GM19025 (cell line): ENCODE results near the gene C1QTNF9.
"Not testable (repeated sequence)": the region's sequence is repeated elsewhere in the genome, so short reads cannot be mapped to it uniquely, and the experiment has no call there.

Source experiments
- ATAC-seq: cut with Tn5 transposase; IDR thresholded peaks from one replicate; pipeline ENCODE4 v1.9.1; 2021; ENCODE audit warnings: mild to moderate bottlenecking, low read depth, moderate library complexity; ENCODE audit not compliant: unreplicated experiment

The C1QTNF9 gene

DNA sequence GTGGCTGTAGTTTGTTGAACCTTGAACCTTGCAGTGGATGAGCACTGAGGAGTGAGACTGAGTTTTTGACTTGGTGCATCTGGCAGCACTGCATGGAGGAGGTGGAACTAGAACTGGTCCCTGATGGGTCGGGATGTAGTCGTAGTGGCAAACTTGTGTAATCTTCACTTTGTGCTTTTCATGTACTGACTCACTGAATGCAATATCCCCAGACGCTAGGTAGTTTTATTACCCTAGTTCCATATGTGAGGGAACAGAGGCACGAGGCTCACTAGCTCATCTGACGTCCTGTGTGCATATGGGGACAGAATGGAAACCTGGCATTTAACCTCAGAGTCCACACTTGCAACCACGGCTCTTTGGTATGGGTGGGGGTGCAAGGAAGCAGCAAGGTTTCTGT, 10.3 kb downstream of the C1QTNF9 start:
- ATAC-seq: not testable (repeated sequence)

DNA sequence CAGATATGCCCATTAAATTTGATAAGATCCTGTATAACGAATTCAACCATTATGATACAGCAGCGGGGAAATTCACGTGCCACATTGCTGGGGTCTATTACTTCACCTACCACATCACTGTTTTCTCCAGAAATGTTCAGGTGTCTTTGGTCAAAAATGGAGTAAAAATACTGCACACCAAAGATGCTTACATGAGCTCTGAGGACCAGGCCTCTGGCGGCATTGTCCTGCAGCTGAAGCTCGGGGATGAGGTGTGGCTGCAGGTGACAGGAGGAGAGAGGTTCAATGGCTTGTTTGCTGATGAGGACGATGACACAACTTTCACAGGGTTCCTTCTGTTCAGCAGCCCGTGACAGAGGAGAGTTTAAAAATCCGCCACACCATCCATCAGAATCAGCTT, 12.0 kb downstream of the C1QTNF9 start:
- not testable (repeated sequence) for ATAC-seq

DNA sequence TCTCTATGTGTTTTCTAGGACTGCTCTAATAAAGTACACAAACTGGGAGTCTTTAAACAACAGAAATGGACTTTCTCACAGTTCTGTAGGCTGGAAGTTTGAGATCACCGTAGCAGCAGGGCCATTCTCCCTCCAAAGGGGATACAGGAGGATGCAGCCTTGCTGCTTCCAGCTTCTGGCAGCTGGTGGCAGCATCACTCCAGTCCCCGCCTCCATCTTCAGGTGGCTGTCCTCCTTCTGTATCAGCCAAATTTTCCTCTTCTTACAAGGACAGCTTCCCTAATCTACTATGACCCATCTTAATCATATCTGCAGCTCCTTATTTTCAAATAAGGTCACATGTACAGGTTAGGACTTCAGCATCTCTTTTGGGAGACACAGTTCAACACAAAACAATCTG, 13.1 kb downstream of the C1QTNF9 start:
- ATAC-seq: not testable (repeated sequence)

DNA sequence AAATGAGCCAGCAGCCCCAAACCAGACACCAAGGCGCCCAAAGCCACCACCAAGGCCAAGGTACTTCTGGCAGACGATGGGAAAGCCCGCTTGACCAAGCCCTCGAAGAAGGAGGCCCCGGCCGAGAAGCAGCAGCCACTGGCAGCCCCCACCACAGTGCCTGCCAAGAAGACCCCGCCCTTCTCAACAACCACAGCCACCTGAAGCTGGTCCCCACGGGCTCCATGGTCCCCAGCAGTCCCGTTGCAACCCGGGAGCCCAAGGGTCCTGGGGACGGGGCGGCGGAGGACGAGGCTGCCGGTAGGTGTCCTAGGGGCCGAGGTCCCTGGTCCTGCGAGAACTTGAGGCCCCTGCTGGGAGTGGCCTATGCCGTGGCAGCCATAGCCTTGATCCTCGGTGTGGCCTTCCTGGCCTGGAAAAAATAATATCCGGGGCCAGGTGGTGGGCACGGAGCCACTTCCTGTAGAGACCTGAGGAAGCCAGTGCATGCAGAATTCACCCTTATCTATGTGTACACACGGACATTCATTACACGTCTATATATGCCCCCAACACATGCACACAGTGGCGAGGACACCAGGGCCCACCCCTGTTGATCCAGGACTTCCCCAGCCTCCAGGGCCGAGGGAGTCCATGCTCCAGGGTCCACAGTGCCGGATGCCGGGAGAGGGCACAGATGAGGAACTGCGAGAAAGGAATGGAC, 13.8 kb downstream of the C1QTNF9 start:
- ATAC-seq: no peak

- ATAC-seq: no peak
These were observed 14.3 kb downstream of the C1QTNF9 start for GRCh38 chr13:24323739-24324075.

DNA sequence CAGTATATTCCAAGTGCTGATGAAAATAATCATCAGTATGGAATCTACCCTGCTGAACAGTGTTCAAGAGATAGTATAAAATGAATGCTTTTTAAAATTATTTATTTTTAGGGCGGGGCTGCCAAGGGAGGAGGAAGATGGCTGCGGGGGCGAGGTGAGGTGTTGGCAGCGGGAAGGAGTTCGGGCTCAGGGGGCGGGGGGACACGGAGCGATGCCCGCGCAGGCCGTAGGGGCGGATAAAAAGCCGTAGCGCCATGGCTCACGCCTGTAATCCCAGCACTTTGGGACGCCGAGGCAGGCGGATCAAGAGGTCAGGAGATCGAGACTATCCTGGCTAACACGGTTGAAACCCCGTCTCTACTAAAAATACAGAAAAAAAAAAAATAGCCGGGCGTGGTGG, 18.2 kb downstream of the C1QTNF9 start:
- not testable (repeated sequence) for ATAC-seq

GRCh38 chr13:24328145-24328544, 18.8 kb downstream of the C1QTNF9 start:
- ATAC-seq: no peak

DNA sequence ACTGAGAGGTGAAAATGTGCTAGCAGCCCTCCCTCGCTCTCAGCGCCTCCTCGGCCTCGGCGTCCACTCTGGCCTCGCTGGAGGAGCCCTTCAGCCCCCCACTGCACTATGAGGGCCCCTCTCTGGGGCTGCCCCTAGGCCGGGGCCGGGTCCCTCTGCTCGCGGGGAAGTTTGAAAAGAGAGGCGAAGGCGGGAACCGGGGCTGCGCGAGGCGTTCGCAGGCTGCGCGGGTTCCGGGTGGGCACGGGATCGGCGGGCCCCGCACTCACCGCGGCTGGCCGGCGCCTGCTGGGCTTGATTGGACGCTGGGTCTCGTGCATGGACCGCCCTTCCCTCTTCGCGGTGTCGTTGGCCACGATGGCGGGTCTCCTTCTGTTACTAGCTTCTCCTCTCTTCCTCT, 29.3 kb downstream of the C1QTNF9 start:
- no peak for ATAC-seq

DNA sequence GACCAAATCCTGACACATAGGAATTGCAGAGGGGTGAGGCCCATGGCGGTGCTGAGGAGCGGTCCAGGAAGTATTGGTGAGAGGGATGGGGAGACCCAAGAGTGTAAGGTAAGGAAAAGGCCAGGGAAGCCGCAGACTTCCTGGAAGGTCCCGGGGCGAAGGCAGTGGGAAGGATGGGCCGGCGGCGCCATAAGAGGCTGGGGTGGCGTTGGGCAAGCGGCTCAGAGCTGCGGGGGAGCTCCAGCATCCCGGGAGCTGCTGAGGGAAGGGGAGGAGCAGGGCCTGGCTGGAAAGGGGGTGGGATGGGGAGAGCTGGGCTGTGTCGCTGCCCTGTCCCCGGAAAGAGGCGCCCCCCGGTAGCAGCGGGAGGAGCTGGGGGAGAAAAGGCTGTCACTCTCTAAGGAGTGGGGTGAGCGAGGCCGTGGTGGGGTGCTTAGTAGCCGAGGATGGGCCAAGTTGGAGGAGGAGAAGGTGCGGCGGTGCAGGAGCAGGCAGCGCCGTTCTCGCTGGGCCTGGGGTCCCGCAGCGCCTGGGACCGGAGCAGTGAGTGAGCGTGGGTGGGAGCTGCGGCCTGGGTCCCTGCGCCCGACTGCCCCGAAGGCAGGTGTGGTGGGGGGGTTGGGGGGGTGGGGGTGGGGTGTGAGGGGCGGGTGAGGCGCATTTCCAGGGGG, 30.7 kb downstream of the C1QTNF9 start:
- no peak for ATAC-seq

- ATAC-seq: no peak
These were observed 31.2 kb downstream of the C1QTNF9 start for GRCh38 chr13:24340608-24340955.

- ATAC-seq: no peak
These were observed 32.1 kb downstream of the C1QTNF9 start for GRCh38 chr13:24341439-24341838.

- ATAC-seq: no peak
These were observed 39.0 kb downstream of the C1QTNF9 start for GRCh38 chr13:24348385-24348784.

DNA sequence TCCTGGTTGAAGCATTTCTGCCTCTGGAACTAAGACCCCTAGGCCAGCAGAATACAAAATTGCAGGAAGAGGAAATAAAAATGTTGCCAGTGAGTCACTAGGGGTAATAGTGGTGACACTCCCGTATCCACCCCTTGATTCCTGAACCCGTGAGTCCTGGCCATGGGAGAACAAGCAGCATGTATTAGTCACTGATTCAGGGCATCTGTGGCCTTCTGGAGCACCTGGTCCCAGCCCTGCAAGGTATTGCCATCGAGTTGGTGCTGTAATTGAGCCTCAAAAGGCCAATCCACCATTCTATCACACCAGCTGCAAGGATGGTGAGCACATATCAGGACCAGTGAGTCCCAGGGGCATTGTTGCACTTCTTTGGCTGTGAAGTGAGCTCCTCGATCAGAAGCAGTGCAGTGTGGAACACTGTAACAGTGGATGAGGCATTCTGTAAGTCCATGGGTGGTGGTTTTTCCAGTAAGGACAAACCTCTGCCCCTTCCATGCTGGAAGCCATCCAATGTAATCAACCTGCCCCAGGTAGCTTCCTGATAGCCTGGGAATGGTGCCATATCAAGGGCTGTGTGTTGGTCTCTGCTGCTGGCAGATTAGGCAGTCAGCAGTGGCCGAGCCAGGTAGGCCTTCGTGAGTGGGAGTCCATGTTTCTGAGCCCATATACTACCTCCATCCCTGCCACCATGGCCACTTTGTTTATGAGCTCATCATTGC, 39.6 kb downstream of the C1QTNF9 start:
- no peak for ATAC-seq

- not testable (repeated sequence) for ATAC-seq
These were observed 40.6 kb downstream of the C1QTNF9 start for GRCh38 chr13:24349778-24350664.

DNA sequence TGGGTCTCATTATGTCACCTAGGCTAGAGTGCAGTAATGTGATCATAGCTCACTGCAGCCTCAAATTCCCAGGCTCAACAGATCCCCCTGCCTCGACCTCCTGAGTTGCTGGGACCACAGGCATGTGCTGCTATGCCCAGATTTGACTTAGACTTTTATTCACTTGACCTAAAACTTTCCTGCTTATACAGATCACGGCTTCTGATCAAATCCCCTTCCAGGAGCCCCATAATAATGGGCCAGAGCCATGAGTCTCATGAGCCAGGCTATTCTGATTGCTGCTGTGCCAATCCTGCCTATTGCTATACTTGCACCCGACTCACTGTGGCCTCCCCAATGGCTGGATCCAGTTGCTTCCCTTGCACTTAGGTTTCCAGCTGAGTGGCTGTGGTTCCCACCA, 42.0 kb downstream of the C1QTNF9 start:
- ATAC-seq: no peak

DNA sequence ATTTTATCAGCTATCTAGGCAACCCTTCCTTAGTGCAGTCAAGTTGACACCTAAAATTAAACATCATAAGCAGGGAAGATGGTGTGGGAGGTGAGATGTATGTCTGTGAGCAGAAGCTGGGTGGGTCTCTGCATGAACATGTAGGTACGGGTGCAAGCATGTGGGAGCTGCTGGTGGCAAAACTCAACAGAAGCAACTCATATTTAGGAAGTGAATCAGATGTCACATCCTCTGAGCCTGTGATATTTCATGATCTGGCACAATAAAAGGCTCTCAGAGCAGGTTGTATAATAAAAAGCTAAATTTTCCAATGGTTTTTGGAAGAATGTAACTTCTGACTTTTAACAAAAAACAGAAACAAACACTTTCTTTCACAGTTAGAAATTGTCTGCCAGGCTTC, 44.4 kb downstream of the C1QTNF9 start:
- no peak for ATAC-seq

GRCh38 chr13:24355103-24355502, 45.7 kb downstream of the C1QTNF9 start:
- no peak for ATAC-seq

DNA sequence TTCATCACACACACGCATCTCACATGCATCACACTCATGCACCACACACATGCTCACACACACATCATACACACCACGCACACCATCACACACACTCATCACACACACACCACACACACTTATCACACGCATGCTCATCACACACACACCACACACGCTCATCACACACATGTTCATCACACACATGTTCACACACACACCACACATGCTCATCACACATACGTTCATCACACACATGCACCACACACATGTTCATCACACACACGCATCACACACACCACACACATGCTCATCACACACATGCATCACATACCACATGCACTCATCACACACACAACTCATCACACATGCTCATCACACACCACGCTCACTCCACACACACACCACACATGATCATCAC, 46.9 kb downstream of the C1QTNF9 start:
- ATAC-seq: no peak

DNA sequence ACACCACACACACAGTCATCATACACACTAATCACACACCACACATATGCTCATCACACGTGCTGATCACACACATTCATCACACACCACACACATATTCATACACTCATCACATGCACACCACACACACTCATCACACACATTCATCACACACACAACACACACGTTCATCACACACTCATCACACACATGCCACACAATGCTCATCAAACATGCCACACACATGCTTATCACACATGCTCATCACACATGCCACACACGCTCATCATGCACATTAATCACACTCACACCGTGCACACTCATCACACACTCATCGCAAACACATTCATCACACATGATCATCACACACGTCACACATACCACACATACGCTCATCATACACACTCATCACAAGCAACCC, 47.5 kb downstream of the C1QTNF9 start:
- ATAC-seq: no peak

GRCh38 chr13:24357756-24358155, 48.4 kb downstream of the C1QTNF9 start:
- no peak for ATAC-seq

DNA sequence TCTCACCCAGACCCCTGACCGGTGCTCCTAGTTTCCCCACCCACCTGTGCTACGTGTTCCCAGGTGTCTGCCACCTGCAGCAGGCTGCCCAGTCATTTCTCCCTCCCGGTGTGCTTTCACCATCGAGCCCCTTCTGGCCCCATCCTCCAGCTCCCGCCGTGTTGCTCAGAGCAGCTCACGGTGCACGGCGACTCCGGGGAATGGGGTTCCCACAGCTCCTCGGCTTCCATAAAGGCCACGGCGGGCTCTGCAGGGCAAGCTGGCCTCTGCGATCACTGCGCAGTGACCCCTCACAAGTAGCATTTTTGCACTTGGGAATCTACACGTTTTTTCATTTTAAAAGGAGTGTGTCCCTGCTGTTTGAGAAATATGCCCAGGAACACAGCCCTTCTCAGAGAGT, 49.5 kb downstream of the C1QTNF9 start:
- not testable (repeated sequence) for ATAC-seq
